Activated T-cell treated with anti-CD3 and anti-CD28 coated beads, Interleukin-2, amount 50 U/mL, for 1 hour (primary cell): ENCODE measurements around the gene OLFM2.
A peak's percentile ranks its signal among the peaks of the same experiment; 100 is the strongest.
"Not testable (repeated sequence)": the region's sequence is repeated elsewhere in the genome, so short reads cannot be mapped to it uniquely, and the experiment has no call there.

Source experiments
- DNase-seq: peaks from one replicate; pipeline ENCODE4 v3.0.0-alpha.2; 2020

OLFM2 gene

GRCh38 chr19:9936326-9937000 is at the start of gene OLFM2:
OLFM2 (minus strand) TSS chr19:9936515; CDS start chr19:9936366, 149 bp downstream.
- peak; percentile 34 for DNase-seq

DNA sequence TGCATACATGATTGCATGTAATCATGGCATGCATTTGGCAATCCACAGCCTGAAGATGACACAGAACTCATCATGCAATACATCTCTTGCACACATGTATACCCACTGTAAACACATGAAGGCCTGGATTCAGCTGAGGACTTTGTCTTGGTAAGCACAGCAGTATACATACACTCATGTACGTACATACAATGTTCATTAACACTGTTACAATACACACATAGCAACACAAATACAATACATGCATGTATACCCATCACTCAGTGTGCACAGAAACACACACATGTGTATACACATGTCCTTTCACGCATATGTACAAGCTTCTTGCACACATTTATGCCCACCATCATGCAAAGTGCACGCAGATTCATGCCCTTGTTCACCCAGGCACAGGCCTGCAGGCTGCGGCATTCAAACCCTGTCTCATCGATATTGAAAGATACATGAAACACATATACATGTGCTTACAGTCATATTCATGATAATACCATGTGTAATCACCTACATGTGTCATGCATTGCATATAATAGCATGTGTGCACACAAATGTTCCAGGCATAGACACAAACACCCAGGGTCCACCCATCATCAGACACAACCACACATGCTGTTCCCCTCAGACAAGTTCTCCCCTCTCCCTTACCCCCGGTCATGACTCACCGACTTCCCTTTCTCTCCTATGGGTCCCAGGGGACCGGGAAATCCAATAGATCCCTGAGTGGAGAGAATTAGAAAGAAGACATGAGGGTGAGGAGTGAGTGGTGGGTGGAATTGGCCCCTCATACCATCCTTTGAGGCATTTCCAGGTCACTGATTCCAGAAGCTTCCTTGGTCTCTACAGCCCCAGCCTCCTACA is 45.3 kb upstream of the OLFM2 start:
- DNase-seq, result no peak

DNA sequence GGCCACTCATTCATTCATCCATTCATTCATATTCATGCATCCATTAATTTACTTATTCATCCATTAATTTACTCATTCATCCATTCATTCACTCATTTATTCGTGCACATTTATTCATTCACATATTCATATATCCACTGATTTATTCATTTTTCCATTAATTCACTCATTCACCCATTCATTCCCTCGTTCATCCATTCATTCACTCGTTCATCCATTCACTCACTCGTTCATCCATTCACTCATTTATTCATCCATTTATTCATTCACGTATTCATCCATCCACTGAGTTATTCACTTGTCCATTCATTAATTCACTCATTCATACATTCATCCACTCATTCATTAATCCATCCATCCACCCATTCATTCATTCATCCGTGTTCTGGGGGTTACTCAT is 35.8 kb upstream of the OLFM2 start:
- no peak for DNase-seq

GRCh38 chr19:9971166-9971897 is 35.0 kb upstream of the OLFM2 start:
- no peak for DNase-seq

GRCh38 chr19:9970481-9970880 is 34.2 kb upstream of the OLFM2 start:
- DNase-seq, result no peak

GRCh38 chr19:9969688-9969975 is 33.3 kb upstream of the OLFM2 start:
- no peak for DNase-seq

- DNase-seq, result no peak
Observed at GRCh38 chr19:9968820-9969687, 32.7 kb upstream of the OLFM2 start.

DNA sequence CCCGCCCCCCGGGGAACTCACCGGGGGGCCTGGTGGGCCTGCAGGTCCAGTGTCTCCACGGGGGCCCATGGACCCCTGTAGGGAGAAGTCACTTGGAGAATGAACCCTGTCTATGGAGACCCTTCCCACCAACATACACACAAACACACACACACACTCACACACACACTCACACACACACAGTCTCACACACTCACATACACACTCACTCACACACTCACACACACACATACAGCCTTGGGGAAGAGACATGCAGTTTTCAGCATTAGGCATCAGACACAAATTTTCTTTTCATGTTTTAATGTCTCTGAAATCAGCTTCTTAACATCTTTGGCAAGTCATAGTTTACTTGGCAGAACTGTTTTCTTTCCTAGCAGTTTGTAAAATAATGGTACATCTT is 31.0 kb upstream of the OLFM2 start:
- DNase-seq, result no peak

- DNase-seq, result no peak
Observed at GRCh38 chr19:9966448-9966847, 30.1 kb upstream of the OLFM2 start.

GRCh38 chr19:9966024-9966423 is 29.7 kb upstream of the OLFM2 start:
- no peak for DNase-seq

- no peak for DNase-seq
Observed at GRCh38 chr19:9962623-9963290, 26.4 kb upstream of the OLFM2 start.

DNA sequence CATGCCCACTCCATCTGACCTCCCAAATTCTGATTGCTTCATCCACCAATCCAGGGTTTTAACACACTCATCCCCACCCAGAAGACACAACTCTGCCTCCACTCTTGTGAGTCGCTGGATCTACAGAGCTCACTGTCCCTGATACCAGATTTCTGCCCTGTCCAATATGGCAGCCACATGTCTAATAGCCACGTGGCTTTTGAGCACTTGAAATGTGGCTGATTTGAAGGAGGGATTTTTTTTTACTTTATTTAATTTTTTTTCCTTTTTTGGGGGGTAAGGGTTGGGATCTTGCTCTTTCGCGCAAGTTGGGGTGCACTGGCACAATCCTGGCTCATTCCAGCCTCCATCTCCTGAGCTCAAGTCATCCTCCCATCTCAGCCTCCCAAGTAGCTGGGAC is 24.8 kb upstream of the OLFM2 start:
- no peak for DNase-seq

DNA sequence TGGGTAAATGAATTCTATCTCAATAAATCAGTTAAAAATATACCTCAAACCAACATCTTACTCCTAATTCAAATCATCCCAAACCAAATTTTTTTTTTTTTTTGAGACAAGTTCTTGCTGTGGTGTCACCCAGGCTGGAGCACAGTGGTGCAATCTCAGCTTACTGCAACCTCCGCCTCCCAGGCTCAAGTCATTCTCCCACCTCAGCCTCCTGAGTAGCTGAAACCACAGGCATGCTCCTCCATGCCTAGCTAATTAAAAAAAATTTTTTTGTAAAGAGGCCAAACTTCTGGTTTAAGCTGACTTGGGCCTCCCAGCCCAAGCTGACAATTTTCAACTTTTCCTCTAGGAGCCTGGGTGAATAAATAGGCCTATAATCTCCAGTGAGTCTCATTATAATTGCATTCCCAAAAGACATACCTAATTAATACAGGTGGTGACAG is 22.1 kb upstream of the OLFM2 start:
- no peak for DNase-seq

GRCh38 chr19:9956956-9957355 is 20.6 kb upstream of the OLFM2 start:
- DNase-seq, result no peak

DNA sequence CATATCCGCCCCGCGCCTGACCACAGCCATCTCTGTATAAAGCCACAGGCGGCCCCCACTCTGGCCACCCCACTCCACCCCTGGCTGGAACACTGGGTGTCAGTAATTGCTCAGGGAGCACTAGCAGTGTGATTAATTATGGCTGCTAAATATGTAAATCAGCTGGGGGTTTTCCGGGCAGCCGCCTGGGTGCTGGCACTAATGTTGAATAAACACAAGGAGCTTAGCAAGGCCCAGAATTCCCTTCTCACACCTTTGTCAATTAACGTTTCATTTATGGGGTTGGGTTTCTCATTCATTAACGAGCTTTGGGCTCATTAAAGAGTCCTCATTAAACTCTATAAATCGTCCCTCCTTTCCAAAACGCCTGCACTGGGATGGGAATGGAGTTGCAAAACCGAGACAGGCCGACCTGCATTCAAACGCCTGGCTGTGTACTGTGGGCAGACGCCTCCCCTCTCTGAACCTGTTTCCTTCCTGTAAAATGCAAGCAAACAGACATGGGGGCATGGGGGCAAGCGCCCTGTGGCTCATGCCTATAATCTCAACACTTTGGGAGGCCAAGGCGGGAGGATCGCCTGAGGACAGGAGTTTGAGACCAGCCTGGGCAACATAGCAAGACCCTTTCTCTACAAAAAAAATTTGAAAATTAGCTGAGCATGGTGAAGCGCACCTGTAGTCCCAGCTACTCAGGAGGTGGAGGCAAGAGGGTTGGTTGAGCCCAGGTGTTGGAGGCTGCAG is 17.7 kb upstream of the OLFM2 start:
- no peak for DNase-seq

DNA sequence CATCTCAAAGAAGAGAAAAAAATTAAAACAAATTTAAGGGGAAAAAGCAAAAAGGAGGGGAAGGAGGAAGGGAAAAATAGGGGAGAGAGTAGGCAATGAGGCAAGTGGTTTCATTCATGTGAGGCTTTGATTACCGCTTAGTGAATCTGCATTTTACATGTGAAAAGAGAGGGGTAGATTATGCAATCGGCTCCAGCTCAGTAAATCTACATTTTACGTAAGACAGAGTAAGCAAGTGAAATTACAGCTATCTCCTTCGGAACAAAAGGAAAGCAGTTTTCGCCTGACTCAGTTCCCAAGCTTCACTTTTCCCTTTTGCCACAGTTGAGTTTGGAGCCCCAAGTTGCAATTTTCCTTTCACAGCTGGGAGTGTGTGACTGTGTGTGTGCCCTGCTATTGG is 16.0 kb upstream of the OLFM2 start:
- no peak for DNase-seq

- DNase-seq, result no peak
Observed at GRCh38 chr19:9947441-9947840, 11.1 kb upstream of the OLFM2 start.

GRCh38 chr19:9946528-9947125 is 10.3 kb upstream of the OLFM2 start:
- not testable (repeated sequence) for DNase-seq

GRCh38 chr19:9945319-9945966 is 9.1 kb upstream of the OLFM2 start:
- DNase-seq, result no peak

DNA sequence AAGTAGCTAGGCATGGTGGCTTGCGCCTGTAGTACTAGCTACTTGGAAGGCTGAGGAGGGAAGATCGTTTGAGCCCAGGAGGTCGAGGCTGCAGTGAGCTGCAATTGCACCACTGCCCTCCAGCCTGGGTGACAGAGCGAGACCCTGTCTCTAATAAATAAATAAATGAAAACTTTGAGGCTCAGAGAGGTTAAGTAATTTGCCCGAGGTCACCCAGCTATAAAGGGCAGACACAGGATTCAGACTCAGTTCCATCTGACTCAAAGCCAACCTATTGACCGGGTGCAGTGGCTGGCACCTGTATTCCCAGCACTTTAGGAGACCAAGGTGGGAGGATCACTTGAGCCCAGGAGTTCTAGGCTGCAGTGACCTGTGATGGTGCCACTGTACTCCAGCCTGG is 7.4 kb upstream of the OLFM2 start:
- no peak for DNase-seq

DNA sequence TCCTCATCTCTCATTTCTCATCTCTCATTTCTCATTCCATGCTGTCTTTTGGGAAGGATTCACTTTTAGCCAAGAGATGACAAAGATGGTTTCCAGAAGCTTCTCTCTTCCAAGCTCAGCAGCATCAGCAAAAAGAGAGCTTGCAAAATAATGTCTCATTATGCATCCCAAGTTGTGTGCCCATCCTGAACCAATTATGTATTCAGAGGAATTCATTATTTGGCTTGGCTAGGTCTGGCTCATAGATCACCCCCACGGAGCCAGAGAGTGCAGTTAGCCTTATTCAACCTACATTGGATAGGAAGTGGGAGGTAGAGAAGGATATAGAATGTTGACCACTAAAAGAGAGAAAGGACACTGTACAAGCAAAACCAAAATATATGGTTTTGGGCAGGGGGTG is 5.4 kb upstream of the OLFM2 start:
- no peak for DNase-seq
